ENCODE data around the gene PCSK2. TPM values are rescaled to one million over a fixed set of nuclear protein-coding genes. Genes with fewer than 3 reads are reported as not detected.

The PCSK2 gene
- total RNA-seq, 1 experiment from 2014 or later: not detected

GRCh38 chr20:17518339-17519052 lies 291.7 kb downstream of the PCSK2 start:
- H3K36me3 Mint-ChIP-seq (ENCODE audit: insufficient read depth, unreplicated experiment): no peaks in the 10 kb centered on the region
- BruUV-seq (replicated peaks): no TSS peak
- no peaks in the 10 kb centered on the region for H3K27me3 Mint-ChIP-seq (ENCODE audit: unreplicated experiment)
- CTCF ChIA-PET: no interaction called here
- DNase-seq: no peak
- no peaks in the 10 kb centered on the region for H3K4me1 Mint-ChIP-seq (ENCODE audit: low read depth, unreplicated experiment)
- H3K4me3 Mint-ChIP-seq (ENCODE audit: low read depth, unreplicated experiment): no peak overlapping the region
- TF ChIP-seq CTCF (IDR thresholded peaks at IDR 0.05; ENCODE audit: unreplicated experiment): no peak
- H3K27ac Mint-ChIP-seq (ENCODE audit: unreplicated experiment): no peak overlapping the region
- H3K9me3 Mint-ChIP-seq (ENCODE audit: low read depth, unreplicated experiment): no peaks in the 10 kb centered on the region
- intact Hi-C loops (cut with micrococcal nuclease; ENCODE audit: unreplicated experiment): no loop called here

GRCh38 chr20:17519606-17520285 lies 292.9 kb downstream of the PCSK2 start:
- CTCF ChIA-PET: no interaction called here
- no peak overlapping the region for H3K4me3 Mint-ChIP-seq (ENCODE audit: low read depth, unreplicated experiment)
- H3K4me1 Mint-ChIP-seq (ENCODE audit: low read depth, unreplicated experiment): no peaks in the 10 kb centered on the region
- no peak for DNase-seq
- no peaks in the 10 kb centered on the region for H3K36me3 Mint-ChIP-seq (ENCODE audit: insufficient read depth, unreplicated experiment)
- H3K27me3 Mint-ChIP-seq (ENCODE audit: unreplicated experiment): no peaks in the 10 kb centered on the region
- no peak for TF ChIP-seq CTCF (IDR thresholded peaks at IDR 0.05; ENCODE audit: unreplicated experiment)
- BruUV-seq (replicated peaks): no TSS peak
- intact Hi-C loops (cut with micrococcal nuclease; ENCODE audit: unreplicated experiment): no loop called here
- no peak overlapping the region for H3K27ac Mint-ChIP-seq (ENCODE audit: unreplicated experiment)
- no peaks in the 10 kb centered on the region for H3K9me3 Mint-ChIP-seq (ENCODE audit: low read depth, unreplicated experiment)

- H3K4me1 Mint-ChIP-seq (ENCODE audit: low read depth, unreplicated experiment): no peaks in the 10 kb centered on the region
- no peaks in the 10 kb centered on the region for H3K9me3 Mint-ChIP-seq (ENCODE audit: low read depth, unreplicated experiment)
- intact Hi-C loops (cut with micrococcal nuclease; ENCODE audit: unreplicated experiment): no loop called here
- DNase-seq: no peak
- CTCF ChIA-PET: no interaction called here
- no TSS peak for BruUV-seq (replicated peaks)
- H3K27me3 Mint-ChIP-seq (ENCODE audit: unreplicated experiment): no peaks in the 10 kb centered on the region
- H3K27ac Mint-ChIP-seq (ENCODE audit: unreplicated experiment): no peak overlapping the region
- H3K4me3 Mint-ChIP-seq (ENCODE audit: low read depth, unreplicated experiment): no peak overlapping the region
- H3K36me3 Mint-ChIP-seq (ENCODE audit: insufficient read depth, unreplicated experiment): no peaks in the 10 kb centered on the region
- no peak for TF ChIP-seq CTCF (IDR thresholded peaks at IDR 0.05; ENCODE audit: unreplicated experiment)
These were observed 293.7 kb downstream of the PCSK2 start for GRCh38 chr20:17520583-17520982.

- TF ChIP-seq CTCF (IDR thresholded peaks at IDR 0.05; ENCODE audit: unreplicated experiment): no peak
- Mint-ChIP-seq H3K27ac (ENCODE audit: unreplicated experiment) (no peak overlapping the region), H3K4me1 (ENCODE audit: low read depth, unreplicated experiment) (no peaks in the 10 kb centered on the region), H3K27me3 (ENCODE audit: unreplicated experiment) (no peaks in the 10 kb centered on the region), H3K4me3 (ENCODE audit: low read depth, unreplicated experiment) (no peak overlapping the region), H3K9me3 (ENCODE audit: low read depth, unreplicated experiment) (no peaks in the 10 kb centered on the region), H3K36me3 (ENCODE audit: insufficient read depth, unreplicated experiment) (no peaks in the 10 kb centered on the region)
- intact Hi-C loops (cut with micrococcal nuclease; ENCODE audit: unreplicated experiment): no loop called here
- CTCF ChIA-PET: no interaction called here
- DNase-seq: no peak
- no TSS peak for BruUV-seq (replicated peaks)
These were observed 295.7 kb downstream of the PCSK2 start for GRCh38 chr20:17522528-17522927.
